ENCODE data around the gene KRTAP20-4. TPM values are rescaled to one million over a fixed set of nuclear protein-coding genes. Genes with fewer than 3 reads are reported as not detected.

KRTAP20-4 gene
- total RNA-seq, 5 donors from 2014 or later (not counting 1 experiment from before 2014, with no cell fraction given): not detected

- ATAC-seq (replicated peaks in 1 of 4) (no peak), DNase-seq (no peak)
- Histone ChIP-seq H3K4me1 (ENCODE audit: control insufficient read depth in 1 of 2, extremely low read depth in 1 of 2, insufficient read depth in 2 of 2, low read length in 2 of 2) (no peaks in the 10 kb centered on the region), H3K27me3 (replicated peaks in 1 of 2; ENCODE audit: control insufficient read depth in 2 of 2, extremely low read depth in 1 of 2, insufficient read depth in 2 of 2, low read length in 1 of 2) (no peaks in the 10 kb centered on the region), H3K36me3 (ENCODE audit: control insufficient read depth in 2 of 2, extremely low read depth in 1 of 2, insufficient read depth in 1 of 2, low read length in 1 of 2) (no peaks in the 10 kb centered on the region), H3K9me3 (no peaks in the 10 kb centered on the region), H3K4me3 (ENCODE audit: control insufficient read depth in 1 of 2, extremely low read depth in 1 of 2, low read length in 1 of 2) (no peak within 1 kb of the TSS), H3K27ac (ENCODE audit: low read length) (no peak within 1 kb of the TSS)
- Mint-ChIP-seq H3K27me3 (peaks cover 0 to 6% of the 10 kb centered on the region in 2 donors), H3K4me3 (no peak within 1 kb of the TSS), H3K9me3 (no peaks in the 10 kb centered on the region), H3K36me3 (no peaks in the 10 kb centered on the region), H3K4me1 (no peaks in the 10 kb centered on the region), H3K27ac (no peak within 1 kb of the TSS)
- POLR2A ChIA-PET: no interaction called here
- WGBS (ENCODE audit: insufficient coverage): 100% methylated on average over 1 of the region's 1 CpG
- CTCF ChIA-PET: no interaction called here
Measured at GRCh38 chr21:30634906-30635305, 14.5 kb downstream of the KRTAP20-4 start, which contains the start of gene KRTAP20-2. Gene KRTAP20-2, plus strand, starts transcription at chr21:30635206. Its CDS starts 58 bp downstream, at chr21:30635264.

DNA sequence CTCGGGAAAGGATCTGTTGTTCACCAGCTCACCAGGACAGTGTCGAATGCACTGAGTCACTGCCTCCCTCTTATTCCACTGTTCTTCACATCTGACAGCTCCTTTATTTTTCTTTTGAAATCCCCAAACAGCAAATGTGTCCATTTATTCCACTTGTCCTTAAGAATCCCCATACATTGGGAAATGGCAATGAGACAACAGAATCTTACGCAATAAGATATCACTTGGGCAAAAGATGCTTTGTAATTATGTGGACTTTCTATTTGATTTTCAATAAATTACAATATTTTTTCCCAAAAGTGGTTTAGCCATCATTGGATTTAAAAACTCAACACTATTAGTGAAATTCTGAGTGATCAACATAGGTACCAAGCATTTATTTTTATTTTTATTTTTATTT, 18.3 kb downstream of the KRTAP20-4 start:
- Mint-ChIP-seq H3K36me3 (no peaks in the 10 kb centered on the region), H3K4me3 (no peak overlapping the region), H3K27ac (no peak overlapping the region), H3K4me1 (no peaks in the 10 kb centered on the region), H3K27me3 (no peaks in the 10 kb centered on the region), H3K9me3 (peaks cover 0 to 3% (median 0%) of the 10 kb centered on the region in 3 donors)
- Histone ChIP-seq H3K36me3 (ENCODE audit: control insufficient read depth in 2 of 2, extremely low read depth in 1 of 2, insufficient read depth in 1 of 2, low read length in 1 of 2) (no peaks in the 10 kb centered on the region), H3K4me1 (ENCODE audit: control insufficient read depth in 1 of 2, extremely low read depth in 1 of 2, insufficient read depth in 2 of 2, low read length in 2 of 2) (no peaks in the 10 kb centered on the region), H3K27ac (ENCODE audit: low read length) (no peak overlapping the region), H3K4me3 (ENCODE audit: control insufficient read depth in 1 of 2, extremely low read depth in 1 of 2, low read length in 1 of 2) (no peak overlapping the region), H3K9me3 (no peaks in the 10 kb centered on the region), H3K27me3 (replicated peaks in 1 of 2; ENCODE audit: control insufficient read depth in 2 of 2, extremely low read depth in 1 of 2, insufficient read depth in 2 of 2, low read length in 1 of 2) (no peaks in the 10 kb centered on the region)
- no CpG with 5 or more reads among the region's 3 CpGs for WGBS (ENCODE audit: insufficient coverage)
- ATAC-seq (replicated peaks in 1 of 4) (no peak), DNase-seq (no peak)
- CTCF ChIA-PET: no interaction called here
- POLR2A ChIA-PET: no interaction called here

GRCh38 chr21:30642564-30642963, 22.1 kb downstream of the KRTAP20-4 start, which contains the start of gene KRTAP20-3:
Gene KRTAP20-3, plus strand, starts transcription at chr21:30642864.
- no peaks in the 10 kb centered on the region for H3K36me3 ChIP-seq (ENCODE audit: control insufficient read depth in 2 of 2, extremely low read depth in 1 of 2, insufficient read depth in 1 of 2, low read length in 1 of 2)
- Mint-ChIP-seq H3K9me3 (peaks cover 0 to 3% (median 0%) of the 10 kb centered on the region in 3 donors), H3K4me3 (no peak within 1 kb of the TSS), H3K4me1 (no peaks in the 10 kb centered on the region), H3K27ac (no peak within 1 kb of the TSS), H3K36me3 (no peaks in the 10 kb centered on the region), H3K27me3 (no peaks in the 10 kb centered on the region)
- CTCF ChIA-PET: no interaction called here
- ATAC-seq (replicated peaks in 1 of 4): no peak
- no peak within 1 kb of the TSS for H3K4me3 ChIP-seq (ENCODE audit: control insufficient read depth in 1 of 2, extremely low read depth in 1 of 2, low read length in 1 of 2)
- H3K9me3 ChIP-seq: no peaks in the 10 kb centered on the region
- H3K4me1 ChIP-seq (ENCODE audit: control insufficient read depth in 1 of 2, extremely low read depth in 1 of 2, insufficient read depth in 2 of 2, low read length in 2 of 2): no peaks in the 10 kb centered on the region
- DNase-seq: no peak
- no CpG with 5 or more reads among the region's 2 CpGs for WGBS (ENCODE audit: insufficient coverage)
- H3K27ac ChIP-seq (ENCODE audit: low read length): no peak within 1 kb of the TSS
- H3K27me3 ChIP-seq (replicated peaks in 1 of 2; ENCODE audit: control insufficient read depth in 2 of 2, extremely low read depth in 1 of 2, insufficient read depth in 2 of 2, low read length in 1 of 2): no peaks in the 10 kb centered on the region
- POLR2A ChIA-PET: no interaction called here

- Mint-ChIP-seq H3K27ac (no peak overlapping the region), H3K27me3 (peaks cover 0 to 1% of the 10 kb centered on the region in 2 donors), H3K9me3 (peaks cover 0 to 3% (median 0%) of the 10 kb centered on the region in 3 donors), H3K4me3 (no peak overlapping the region), H3K4me1 (no peaks in the 10 kb centered on the region), H3K36me3 (no peaks in the 10 kb centered on the region)
- WGBS (ENCODE audit: insufficient coverage): no CpG with 5 or more reads among the region's 1 CpG
- H3K4me1 ChIP-seq (ENCODE audit: control insufficient read depth in 1 of 2, extremely low read depth in 1 of 2, insufficient read depth in 2 of 2, low read length in 2 of 2): no peaks in the 10 kb centered on the region
- H3K36me3 ChIP-seq (ENCODE audit: control insufficient read depth in 2 of 2, extremely low read depth in 1 of 2, insufficient read depth in 1 of 2, low read length in 1 of 2): no peaks in the 10 kb centered on the region
- no peak overlapping the region for H3K4me3 ChIP-seq (ENCODE audit: control insufficient read depth in 1 of 2, extremely low read depth in 1 of 2, low read length in 1 of 2)
- H3K9me3 ChIP-seq: no peaks in the 10 kb centered on the region
- CTCF ChIA-PET: interaction anchor here in 1 of 2 donors (0.7 kb wide), 1 partner anchor 1194 kb away, joined by 3 read pairs; no protein-coding TSS in a partner anchor
- POLR2A ChIA-PET: no interaction called here
- H3K27me3 ChIP-seq (replicated peaks in 1 of 2; ENCODE audit: control insufficient read depth in 2 of 2, extremely low read depth in 1 of 2, insufficient read depth in 2 of 2, low read length in 1 of 2): no peaks in the 10 kb centered on the region
- no peak for DNase-seq
- no peak for ATAC-seq (replicated peaks in 1 of 4)
- no peak overlapping the region for H3K27ac ChIP-seq (ENCODE audit: low read length)
Measured at GRCh38 chr21:30646904-30647414, 26.5 kb downstream of the KRTAP20-4 start.

GRCh38 chr21:30652891-30653290, 32.5 kb downstream of the KRTAP20-4 start:
- no peaks in the 10 kb centered on the region for H3K36me3 Mint-ChIP-seq

DNA sequence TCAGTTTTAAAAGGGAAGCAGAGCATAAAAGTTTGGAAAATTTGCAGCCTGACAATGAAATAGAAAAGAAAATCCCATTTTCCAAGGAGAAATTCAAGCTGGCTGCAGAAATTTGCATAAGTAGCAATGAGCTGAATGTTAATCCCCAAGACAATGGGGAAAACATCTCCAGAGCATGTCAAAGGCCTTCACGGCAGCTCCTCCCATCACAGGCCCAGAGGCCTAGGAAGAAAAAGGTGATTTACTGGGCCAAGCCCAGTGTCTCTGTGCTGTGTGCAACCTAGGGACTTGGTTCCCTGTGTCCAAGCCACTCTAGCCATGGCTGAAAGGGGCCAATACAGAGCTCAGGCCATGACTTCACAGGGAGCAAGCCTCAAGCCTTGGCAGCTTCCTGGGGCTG, 48.3 kb downstream of the KRTAP20-4 start:
- H3K4me1 ChIP-seq (ENCODE audit: control insufficient read depth in 1 of 2, extremely low read depth in 1 of 2, insufficient read depth in 2 of 2, low read length in 2 of 2): no peaks in the 10 kb centered on the region
- no peak overlapping the region for H3K27ac ChIP-seq (ENCODE audit: low read length)
- ATAC-seq (replicated peaks in 1 of 4): no peak
- H3K27me3 ChIP-seq (replicated peaks in 1 of 2; ENCODE audit: control insufficient read depth in 2 of 2, extremely low read depth in 1 of 2, insufficient read depth in 2 of 2, low read length in 1 of 2): no peaks in the 10 kb centered on the region
- peaks cover 5 to 10% of the 10 kb centered on the region in 2 donors for H3K27me3 Mint-ChIP-seq
- CTCF ChIA-PET: no interaction called here
- H3K4me3 ChIP-seq (ENCODE audit: control insufficient read depth in 1 of 2, extremely low read depth in 1 of 2, low read length in 1 of 2): no peak overlapping the region
- H3K4me1 Mint-ChIP-seq: no peaks in the 10 kb centered on the region
- no peak for DNase-seq
- no peaks in the 10 kb centered on the region for H3K36me3 Mint-ChIP-seq
- H3K9me3 ChIP-seq: no peaks in the 10 kb centered on the region
- POLR2A ChIA-PET: no interaction called here
- no peak overlapping the region for H3K27ac Mint-ChIP-seq
- WGBS (ENCODE audit: insufficient coverage): no CpG with 5 or more reads among the region's 1 CpG
- H3K36me3 ChIP-seq (ENCODE audit: control insufficient read depth in 2 of 2, extremely low read depth in 1 of 2, insufficient read depth in 1 of 2, low read length in 1 of 2): no peaks in the 10 kb centered on the region
- peaks cover 0 to 7% (median 5%) of the 10 kb centered on the region in 3 donors for H3K9me3 Mint-ChIP-seq
- no peak overlapping the region for H3K4me3 Mint-ChIP-seq

More at GRCh38 chr21:30652891-30653290, 32.5 kb downstream of the KRTAP20-4 start:
- peaks cover 0 to 1% of the 10 kb centered on the region in 2 donors for H3K27me3 Mint-ChIP-seq
- ChIA-PET POLR2A (no interaction called here), CTCF (no interaction called here)
- H3K4me1 Mint-ChIP-seq: no peaks in the 10 kb centered on the region
- Histone ChIP-seq H3K4me3 (ENCODE audit: control insufficient read depth in 1 of 2, extremely low read depth in 1 of 2, low read length in 1 of 2) (no peak overlapping the region), H3K27ac (ENCODE audit: low read length) (no peak overlapping the region), H3K36me3 (ENCODE audit: control insufficient read depth in 2 of 2, extremely low read depth in 1 of 2, insufficient read depth in 1 of 2, low read length in 1 of 2) (no peaks in the 10 kb centered on the region), H3K9me3 (no peaks in the 10 kb centered on the region), H3K27me3 (replicated peaks in 1 of 2; ENCODE audit: control insufficient read depth in 2 of 2, extremely low read depth in 1 of 2, insufficient read depth in 2 of 2, low read length in 1 of 2) (no peaks in the 10 kb centered on the region), H3K4me1 (ENCODE audit: control insufficient read depth in 1 of 2, extremely low read depth in 1 of 2, insufficient read depth in 2 of 2, low read length in 2 of 2) (no peaks in the 10 kb centered on the region)
- H3K4me3 Mint-ChIP-seq: no peak overlapping the region
- DNase-seq (no peak), ATAC-seq (replicated peaks in 1 of 4) (no peak)
- H3K27ac Mint-ChIP-seq: no peak overlapping the region
- no peaks in the 10 kb centered on the region for H3K9me3 Mint-ChIP-seq

Data from T-cell (primary cell).